ENCODE data around the gene POC5.

GRCh38 chr5:75672616-75673015 is 44.6 kb downstream of the POC5 start:
- TF ChIP-seq, protein P1, sequence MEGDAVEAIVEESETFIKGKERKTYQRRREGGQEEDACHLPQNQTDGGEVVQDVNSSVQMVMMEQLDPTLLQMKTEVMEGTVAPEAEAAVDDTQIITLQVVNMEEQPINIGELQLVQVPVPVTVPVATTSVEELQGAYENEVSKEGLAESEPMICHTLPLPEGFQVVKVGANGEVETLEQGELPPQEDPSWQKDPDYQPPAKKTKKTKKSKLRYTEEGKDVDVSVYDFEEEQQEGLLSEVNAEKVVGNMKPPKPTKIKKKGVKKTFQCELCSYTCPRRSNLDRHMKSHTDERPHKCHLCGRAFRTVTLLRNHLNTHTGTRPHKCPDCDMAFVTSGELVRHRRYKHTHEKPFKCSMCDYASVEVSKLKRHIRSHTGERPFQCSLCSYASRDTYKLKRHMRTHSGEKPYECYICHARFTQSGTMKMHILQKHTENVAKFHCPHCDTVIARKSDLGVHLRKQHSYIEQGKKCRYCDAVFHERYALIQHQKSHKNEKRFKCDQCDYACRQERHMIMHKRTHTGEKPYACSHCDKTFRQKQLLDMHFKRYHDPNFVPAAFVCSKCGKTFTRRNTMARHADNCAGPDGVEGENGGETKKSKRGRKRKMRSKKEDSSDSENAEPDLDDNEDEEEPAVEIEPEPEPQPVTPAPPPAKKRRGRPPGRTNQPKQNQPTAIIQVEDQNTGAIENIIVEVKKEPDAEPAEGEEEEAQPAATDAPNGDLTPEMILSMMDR (IDR thresholded peaks at IDR 0.05; ENCODE audit: low read depth, low read length, poor library complexity, severe bottlenecking) = no peak
- no peak for TF ChIP-seq EZH2phosphoT487 (IDR thresholded peaks at IDR 0.05; ENCODE audit: borderline replicate concordance, low read length)

All from DOHH2 (cell line).